Nephron progenitor cell (in vitro differentiated cells): ENCODE data around the gene CNTNAP2.
"Not testable (repeated sequence)": the region's sequence is repeated elsewhere in the genome, so short reads cannot be mapped to it uniquely, and the experiment has no call there.

Experiments used
- DNase-seq: peaks from one replicate; pipeline ENCODE4 v3.0.0; 2021
- H3K27ac Mint-ChIP-seq: 2 replicates; pipeline ENCODE4 v1.8.0; 2021; ENCODE audit warnings: mild to moderate bottlenecking, moderate library complexity, mixed read lengths
- H3K27me3 Mint-ChIP-seq: 2 replicates; pipeline ENCODE4 v1.8.0; 2021; ENCODE audit warnings: mild to moderate bottlenecking, low read depth, mixed read lengths; ENCODE audit not compliant: poor library complexity
- H3K36me3 Mint-ChIP-seq: 2 replicates; pipeline ENCODE4 v1.8.0; 2021; ENCODE audit warnings: low read depth, mixed read lengths
- H3K4me1 Mint-ChIP-seq: 2 replicates; pipeline ENCODE4 v1.8.0; 2021; ENCODE audit warnings: mixed read lengths
- H3K4me3 Mint-ChIP-seq: 2 replicates; pipeline ENCODE4 v1.8.0; 2021; ENCODE audit warnings: mild to moderate bottlenecking, moderate library complexity, mixed read lengths
- H3K9me3 Mint-ChIP-seq: 2 replicates; pipeline ENCODE4 v1.8.0; 2021; ENCODE audit warnings: mild to moderate bottlenecking, moderate library complexity, mixed read lengths
- CTCF ChIP-seq: fragments of 200-600 bp; sonication (generic); IDR thresholded peaks from 2 replicates; pipeline ENCODE4 v1.5.0; 2021; ENCODE audit warnings: antibody characterized with exemption

The CNTNAP2 gene

GRCh38 chr7:146894927-146895326 is 778.3 kb downstream of the CNTNAP2 start:
- no peak for TF ChIP-seq CTCF
- no peaks in the 10 kb centered on the region for H3K9me3 Mint-ChIP-seq
- DNase-seq, result no peak
- H3K4me1 Mint-ChIP-seq, result no peaks in the 10 kb centered on the region
- no peak overlapping the region for H3K27ac Mint-ChIP-seq
- H3K4me3 Mint-ChIP-seq, result no peak overlapping the region
- H3K27me3 Mint-ChIP-seq, result no peaks in the 10 kb centered on the region
- no peaks in the 10 kb centered on the region for H3K36me3 Mint-ChIP-seq

GRCh38 chr7:146902266-146902665 is 785.7 kb downstream of the CNTNAP2 start:
- H3K27me3 Mint-ChIP-seq, result no peaks in the 10 kb centered on the region
- no peaks in the 10 kb centered on the region for H3K36me3 Mint-ChIP-seq
- no peak overlapping the region for H3K27ac Mint-ChIP-seq
- no peak for TF ChIP-seq CTCF
- peaks cover 7% of the 10 kb centered on the region for H3K9me3 Mint-ChIP-seq
- no peak for DNase-seq
- H3K4me1 Mint-ChIP-seq, result no peaks in the 10 kb centered on the region
- H3K4me3 Mint-ChIP-seq, result no peak overlapping the region

DNA sequence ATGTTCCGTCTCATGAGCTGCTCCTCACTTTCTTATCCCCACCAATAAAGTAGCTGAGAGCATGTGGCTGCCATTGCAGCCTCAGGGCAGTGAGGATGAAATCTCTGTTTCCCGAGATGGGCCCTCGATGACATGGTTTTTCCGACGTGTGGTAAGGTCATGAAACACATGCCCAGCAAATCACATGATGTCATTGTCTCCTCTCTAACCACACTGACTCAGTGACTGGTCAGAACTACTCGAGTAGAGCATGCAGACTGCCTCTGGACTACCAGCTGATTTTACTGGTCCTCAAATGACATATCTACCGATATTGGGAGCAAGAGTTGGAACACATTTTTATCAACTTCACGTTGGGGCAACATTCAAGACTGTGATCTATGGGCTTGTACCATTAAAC is 786.1 kb downstream of the CNTNAP2 start:
- peaks cover 7% of the 10 kb centered on the region for H3K9me3 Mint-ChIP-seq
- H3K4me3 Mint-ChIP-seq, result no peak overlapping the region
- no peak for DNase-seq
- no peaks in the 10 kb centered on the region for H3K36me3 Mint-ChIP-seq
- H3K27ac Mint-ChIP-seq, result no peak overlapping the region
- TF ChIP-seq CTCF, result no peak
- H3K4me1 Mint-ChIP-seq, result no peaks in the 10 kb centered on the region
- no peaks in the 10 kb centered on the region for H3K27me3 Mint-ChIP-seq

GRCh38 chr7:146905746-146906145 is 789.1 kb downstream of the CNTNAP2 start:
- H3K4me1 Mint-ChIP-seq, H3K36me3 Mint-ChIP-seq, H3K4me3 Mint-ChIP-seq, H3K27me3 Mint-ChIP-seq, H3K27ac Mint-ChIP-seq, H3K9me3 Mint-ChIP-seq, DNase-seq: not testable (repeated sequence)

GRCh38 chr7:146922782-146923181 is 806.2 kb downstream of the CNTNAP2 start:
- Mint-ChIP-seq H3K9me3 (peaks cover 16% of the 10 kb centered on the region), H3K27ac (no peak overlapping the region), H3K4me1 (no peaks in the 10 kb centered on the region), H3K27me3 (no peaks in the 10 kb centered on the region), H3K36me3 (no peaks in the 10 kb centered on the region), H3K4me3 (no peak overlapping the region)
- DNase-seq, result no peak
- TF ChIP-seq CTCF, result no peak

DNA sequence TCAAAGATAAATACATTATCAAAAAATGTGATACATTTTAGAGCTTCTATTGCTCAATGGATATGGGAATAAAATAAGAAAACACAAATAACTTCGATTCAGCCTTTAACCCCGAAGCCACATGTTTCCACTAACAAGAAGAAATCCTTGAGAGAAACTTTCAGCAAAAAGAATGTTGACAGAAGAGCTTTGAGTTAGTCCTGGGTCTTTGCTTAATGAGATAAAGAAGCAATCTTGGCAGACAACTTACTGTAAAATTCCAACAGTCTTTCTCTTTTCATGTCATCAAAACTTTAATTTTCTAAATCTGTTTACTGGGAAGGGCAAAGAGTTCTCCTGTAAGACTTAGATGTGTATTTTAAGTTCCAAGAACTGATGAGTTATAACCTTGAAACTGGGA is 810.2 kb downstream of the CNTNAP2 start:
- H3K9me3 Mint-ChIP-seq, result peaks cover 17% of the 10 kb centered on the region
- TF ChIP-seq CTCF, result no peak
- H3K4me3 Mint-ChIP-seq, result no peak overlapping the region
- no peaks in the 10 kb centered on the region for H3K27me3 Mint-ChIP-seq
- no peak overlapping the region for H3K27ac Mint-ChIP-seq
- no peaks in the 10 kb centered on the region for H3K36me3 Mint-ChIP-seq
- no peaks in the 10 kb centered on the region for H3K4me1 Mint-ChIP-seq
- DNase-seq, result no peak
